Uterus (tissue), 2 donors: Measurements from ENCODE around the gene PLA2G2D.

ENCODE experiments used
- CTCF ChIP-seq, 4 experiments: fragments of 200-600 bp in 2 of 4; fragments of 450-650 bp in 2 of 4; sonication (generic) in 2 of 4; IDR thresholded peaks; one replicate each; pipeline ENCODE4 v1.5.1; 2016 to 2019; ENCODE audit warnings: antibody characterized with exemption in 4 of 4, mild to moderate bottlenecking in 2 of 4, moderate library complexity in 1 of 4
- POLR2A ChIP-seq, 2 donors: fragments of 450-650 bp; IDR thresholded peaks; one replicate each; pipeline ENCODE4 v1.6.1; 2016; ENCODE audit warnings: antibody characterized with exemption in 2 of 2, mild to moderate bottlenecking in 1 of 2, moderate library complexity in 1 of 2

DNA sequence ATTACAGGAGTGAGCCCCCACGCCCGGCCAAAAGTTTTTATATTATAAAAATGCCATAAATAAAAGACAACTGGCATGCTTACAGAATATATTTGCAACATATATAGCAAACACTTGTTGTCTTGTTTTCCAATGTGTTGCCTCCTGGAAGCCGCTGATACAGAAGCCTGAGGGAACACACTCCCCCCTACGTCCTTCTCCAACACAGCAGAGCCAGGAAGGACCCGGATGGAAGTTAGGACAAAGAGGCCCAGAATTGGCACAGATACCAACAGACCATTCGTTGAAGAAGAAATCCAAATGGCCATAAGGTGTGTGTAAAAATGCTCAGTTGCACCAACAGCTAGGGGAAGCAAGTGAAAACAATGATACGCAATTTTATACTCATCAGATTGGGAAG lies 50.6 kb downstream of the PLA2G2D start:
- TF ChIP-seq CTCF (IDR thresholded peaks at IDR 0.05) (no peak), POLR2A (IDR thresholded peaks at IDR 0.05) (no peak)
